B cell (primary cell): Measurements from ENCODE around the gene GUCY1A1. TPM values are rescaled to one million over a fixed set of nuclear protein-coding genes. Genes with fewer than 3 reads are reported as not detected.

ENCODE experiments used
- ATAC-seq: fragments of 200-7000 bp; cut with Tn5 transposase; one replicate; pipeline ENCODE4 v1.10.0; 2021; ENCODE audit warnings: low read depth, mild to moderate bottlenecking, moderate number of reproducible peaks, moderate library complexity
- CTCF ChIA-PET: fragments of 350-600 bp; sonication (Branson Sonifier 250); formaldehyde crosslinking; loops from one replicate; lab custom pipeline; 2021; ENCODE audit warnings: antibody characterized with exemption, inconsistent platforms; lab: Charles Lee
- POLR2A ChIA-PET: fragments of 350-600 bp; sonication (Branson Sonifier 250); formaldehyde crosslinking; loops from one replicate; lab custom pipeline; 2021; ENCODE audit warnings: antibody characterized with exemption; lab: Charles Lee
- DNase-seq: peaks from one replicate; pipeline ENCODE4 v3.0.0; 2013
- H2AFZ ChIP-seq: 2 replicates; pipeline ENCODE4 v1.6.1; 2012; ENCODE audit warnings: mild to moderate bottlenecking, low read depth, low read length; ENCODE audit not compliant: insufficient read depth, poor library complexity, severe bottlenecking
- H3K27ac ChIP-seq, 2 donors: 1 replicate in 1 of 2; 2 replicates in 1 of 2; pipeline ENCODE4 v1.5.1; 2012 to 2013; ENCODE audit warnings: low read length in 2 of 2, mild to moderate bottlenecking in 2 of 2, moderate library complexity in 1 of 2
- H3K27me3 ChIP-seq, 4 experiments: fragments of 200-600 bp in 1 of 4; sonication (generic) in 1 of 4; replicated peaks in 1 of 4; 1 replicate in 2 of 4; 2 replicates in 2 of 4; pipeline versions ENCODE4 v1.6.1 to v1.7.0; 2013 to 2016; ENCODE audit warnings: low read length in 3 of 4, mild to moderate bottlenecking in 2 of 4, mixed read lengths in 1 of 4, moderate library complexity in 1 of 4; ENCODE audit not compliant: insufficient read depth in 4 of 4, control insufficient read depth in 3 of 4; ENCODE audit errors: control extremely low read depth in 1 of 4
- H3K36me3 ChIP-seq, 2 experiments: replicated peaks in 1 of 2; 1 replicate in 1 of 2; 2 replicates in 1 of 2; pipeline versions ENCODE4 v1.6.1 to v1.7.1; 2013; ENCODE audit warnings: low read length in 1 of 2; ENCODE audit not compliant: insufficient read depth in 2 of 2, control insufficient read depth in 1 of 2; ENCODE audit errors: control extremely low read depth in 1 of 2, extremely low read depth in 1 of 2
- H3K4me1 ChIP-seq, 2 donors: fragments of 200-600 bp in 1 of 2; sonication (generic) in 1 of 2; 1 replicate in 1 of 2; 2 replicates in 1 of 2; pipeline versions ENCODE4 v1.5.1 to v1.6.1; 2013 to 2017; ENCODE audit warnings: low read length in 2 of 2; ENCODE audit not compliant: control insufficient read depth in 2 of 2, insufficient read depth in 2 of 2
- H3K4me2 ChIP-seq: replicated peaks from 2 replicates; pipeline ENCODE3; 2012; ENCODE audit warnings: mild to moderate bottlenecking, low read depth, low read length; ENCODE audit not compliant: poor library complexity, severe bottlenecking
- H3K4me3 ChIP-seq, 5 experiments: fragments of 200-600 bp in 1 of 5; sonication (generic) in 1 of 5; 1 replicate in 3 of 5; 2 replicates in 2 of 5; pipeline versions ENCODE4 v1.5.1 to v1.7.0; 2011 to 2016; ENCODE audit warnings: low read length in 4 of 5, mild to moderate bottlenecking in 4 of 5, low read depth in 2 of 5, control low read depth in 1 of 5, moderate library complexity in 1 of 5; ENCODE audit not compliant: insufficient read depth in 1 of 5; ENCODE audit errors: control extremely low read depth in 1 of 5, extremely low read depth in 1 of 5
- H3K79me2 ChIP-seq: fragments of 200-600 bp; sonication (generic); one replicate; pipeline ENCODE4 v1.6.0; 2016; ENCODE audit warnings: low read length; ENCODE audit not compliant: control insufficient read depth, insufficient read depth
- H3K9ac ChIP-seq: fragments of 200-600 bp; sonication (generic); 2 replicates; pipeline ENCODE4 v1.6.1; 2017; ENCODE audit warnings: mild to moderate bottlenecking, low read length, moderate library complexity
- H3K9me3 ChIP-seq, 3 donors: one replicate each; pipeline versions ENCODE4 v1.6.1 to v1.7.1; 2013; ENCODE audit warnings: low read length in 2 of 3; ENCODE audit not compliant: control insufficient read depth in 2 of 3, insufficient read depth in 1 of 3; ENCODE audit errors: control extremely low read depth in 1 of 3
- H4K20me1 ChIP-seq: 2 replicates; pipeline ENCODE4 v1.6.0; 2012; ENCODE audit warnings: mild to moderate bottlenecking, low read length; ENCODE audit not compliant: insufficient read depth, control insufficient read depth, poor library complexity, severe bottlenecking
- H3K27ac Mint-ChIP-seq: one replicate; pipeline ENCODE4 v1.8.0; 2021; ENCODE audit warnings: mixed read lengths
- H3K27me3 Mint-ChIP-seq: one replicate; pipeline ENCODE4 v1.8.0; 2021; ENCODE audit warnings: mixed read lengths
- H3K4me1 Mint-ChIP-seq: one replicate; pipeline ENCODE4 v1.8.0; 2021; ENCODE audit warnings: mixed read lengths
- H3K4me3 Mint-ChIP-seq: one replicate; pipeline ENCODE4 v1.8.0; 2021; ENCODE audit warnings: mixed read lengths
- H3K9me3 Mint-ChIP-seq: one replicate; pipeline ENCODE4 v1.8.0; 2022; ENCODE audit warnings: mixed read lengths; ENCODE audit not compliant: insufficient read depth
- CTCF ChIP-seq: fragments of 200-600 bp; IDR thresholded peaks from one replicate; pipeline ENCODE4 v1.8.0; 2022; ENCODE audit warnings: antibody characterized with exemption, mild to moderate bottlenecking
- EZH2 ChIP-seq: IDR thresholded peaks from 2 replicates; pipeline ENCODE4 v1.6.1; 2012; ENCODE audit warnings: borderline replicate concordance, low read depth, mild to moderate bottlenecking, moderate library complexity, low read length; ENCODE audit not compliant: insufficient read depth, poor library complexity, severe bottlenecking
- WGBS: methylation state at CpG from one replicate; pipeline ENCODE4 v1.1.5; 2013; ENCODE audit warnings: missing lambda C conversion rate; ENCODE audit not compliant: insufficient coverage; 5-methylcytosine and 5-hydroxymethylcytosine counted together
- intact Hi-C: fragments of 100-400 bp; cut with micrococcal nuclease; formaldehyde crosslinking; loops from one replicate; pipeline ENCODE4 v1.10.0; 2022
- polyA plus RNA-seq: library from polyadenylated mRNA; depleted of rRNA; stranded (reverse); fragments of >200 nt; gene quantifications from 2 replicates; pipeline ENCODE4 v1.2.3, GENCODE V29; 2012
- total RNA-seq, 2 donors: library from RNA; stranded (reverse); fragments of 120-200 nt in 1 of 2; gene quantifications; 1 replicate in 1 of 2; 2 replicates in 1 of 2; pipeline versions ENCODE4 v1.2.3 to v1.2.4, GENCODE V29; 2013 to 2022

The GUCY1A1 gene
- total and polyA plus RNA-seq, 2 donors (not counting 1 experiment from before 2014, with no cell fraction given): 0.12 to 0.25 TPM

GRCh38 chr4:155684892-155685541 is 18.4 kb downstream of the GUCY1A1 start:
- H4K20me1 ChIP-seq: no peaks in the 10 kb centered on the region
- CTCF ChIA-PET: no interaction called here

More at GRCh38 chr4:155684892-155685541, 18.4 kb downstream of the GUCY1A1 start:
- TF ChIP-seq EZH2 (no peak), CTCF (no peak)
- peaks cover 6% of the 10 kb centered on the region for H3K27me3 Mint-ChIP-seq
- intact Hi-C loops: no loop called here
- no peaks in the 10 kb centered on the region for H3K4me1 Mint-ChIP-seq
- Histone ChIP-seq H3K4me3 (no peak overlapping the region), H2AFZ (no peak overlapping the region), H3K79me2 (no peaks in the 10 kb centered on the region), H3K4me2 (no peak overlapping the region), H3K27me3 (no peaks in the 10 kb centered on the region), H3K27ac (no peak overlapping the region), H3K9me3 (no peaks in the 10 kb centered on the region), H3K36me3 (no peaks in the 10 kb centered on the region), H3K4me1 (no peaks in the 10 kb centered on the region), H3K9ac (no peak overlapping the region)
- POLR2A ChIA-PET: no interaction called here
- no CpG with 5 or more reads among the region's 1 CpG for WGBS
- H3K4me3 Mint-ChIP-seq: no peak overlapping the region
- H3K9me3 Mint-ChIP-seq: no peaks in the 10 kb centered on the region
- H3K27ac Mint-ChIP-seq: no peak overlapping the region
- DNase-seq: no peak
- no peak for ATAC-seq
